CD1c-positive myeloid dendritic cell (primary cell): ENCODE results near the gene APEX2.
"Not testable (repeated sequence)": the region's sequence is repeated elsewhere in the genome, so short reads cannot be mapped to it uniquely, and the experiment has no call there.

Source experiments
- DNase-seq: peaks from one replicate; pipeline ENCODE4 v3.0.0-alpha.2; 2016; ENCODE audit errors: extremely low spot score

Gene APEX2, protein sequence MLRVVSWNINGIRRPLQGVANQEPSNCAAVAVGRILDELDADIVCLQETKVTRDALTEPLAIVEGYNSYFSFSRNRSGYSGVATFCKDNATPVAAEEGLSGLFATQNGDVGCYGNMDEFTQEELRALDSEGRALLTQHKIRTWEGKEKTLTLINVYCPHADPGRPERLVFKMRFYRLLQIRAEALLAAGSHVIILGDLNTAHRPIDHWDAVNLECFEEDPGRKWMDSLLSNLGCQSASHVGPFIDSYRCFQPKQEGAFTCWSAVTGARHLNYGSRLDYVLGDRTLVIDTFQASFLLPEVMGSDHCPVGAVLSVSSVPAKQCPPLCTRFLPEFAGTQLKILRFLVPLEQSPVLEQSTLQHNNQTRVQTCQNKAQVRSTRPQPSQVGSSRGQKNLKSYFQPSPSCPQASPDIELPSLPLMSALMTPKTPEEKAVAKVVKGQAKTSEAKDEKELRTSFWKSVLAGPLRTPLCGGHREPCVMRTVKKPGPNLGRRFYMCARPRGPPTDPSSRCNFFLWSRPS

DNA sequence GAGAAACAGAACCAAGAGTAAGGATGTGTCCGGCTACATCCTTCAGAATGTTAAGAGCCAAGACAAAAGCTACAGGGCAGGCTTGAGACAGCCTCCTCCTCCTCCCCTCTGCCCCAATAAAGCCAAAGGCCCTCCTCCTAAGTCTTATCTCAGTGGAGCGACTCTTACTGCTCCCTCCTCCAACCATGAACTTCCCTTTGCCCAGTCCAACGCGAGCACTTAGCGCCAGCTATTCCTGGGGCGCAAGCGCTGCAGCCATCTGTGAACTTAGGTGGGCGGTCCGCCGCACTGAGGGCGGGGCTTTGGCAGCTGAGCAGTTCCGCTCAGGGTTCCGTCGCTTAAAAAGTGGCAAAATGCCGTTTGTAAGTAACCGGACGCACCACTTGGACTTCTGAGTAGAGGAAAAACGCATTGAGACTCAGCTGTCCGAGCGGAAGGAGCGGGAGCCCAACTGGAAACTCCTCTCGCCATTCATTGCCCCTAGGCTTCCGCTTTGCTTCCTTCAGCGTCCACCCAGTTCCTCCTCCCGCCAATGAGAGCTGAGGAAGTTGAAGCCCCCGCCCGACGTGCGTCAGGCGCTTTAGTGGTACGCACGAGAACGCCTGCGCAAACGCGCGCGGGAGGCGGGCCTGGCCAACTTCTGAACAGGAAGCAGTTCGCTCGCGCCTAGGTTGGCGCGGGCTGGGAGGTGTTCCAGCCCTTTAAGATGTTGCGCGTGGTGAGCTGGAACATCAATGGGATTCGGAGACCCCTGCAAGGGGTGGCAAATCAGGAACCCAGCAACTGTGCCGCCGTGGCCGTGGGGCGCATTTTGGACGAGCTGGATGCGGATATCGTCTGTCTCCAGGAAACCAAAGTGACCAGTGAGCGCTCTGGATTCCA lies at the start of gene APEX2:
APEX2 (plus strand) TSS at position 647 of the 882 bp plus-strand sequence; CDS start at position 707, 60 bp downstream.
- DNase-seq: peak; percentile 95

DNA sequence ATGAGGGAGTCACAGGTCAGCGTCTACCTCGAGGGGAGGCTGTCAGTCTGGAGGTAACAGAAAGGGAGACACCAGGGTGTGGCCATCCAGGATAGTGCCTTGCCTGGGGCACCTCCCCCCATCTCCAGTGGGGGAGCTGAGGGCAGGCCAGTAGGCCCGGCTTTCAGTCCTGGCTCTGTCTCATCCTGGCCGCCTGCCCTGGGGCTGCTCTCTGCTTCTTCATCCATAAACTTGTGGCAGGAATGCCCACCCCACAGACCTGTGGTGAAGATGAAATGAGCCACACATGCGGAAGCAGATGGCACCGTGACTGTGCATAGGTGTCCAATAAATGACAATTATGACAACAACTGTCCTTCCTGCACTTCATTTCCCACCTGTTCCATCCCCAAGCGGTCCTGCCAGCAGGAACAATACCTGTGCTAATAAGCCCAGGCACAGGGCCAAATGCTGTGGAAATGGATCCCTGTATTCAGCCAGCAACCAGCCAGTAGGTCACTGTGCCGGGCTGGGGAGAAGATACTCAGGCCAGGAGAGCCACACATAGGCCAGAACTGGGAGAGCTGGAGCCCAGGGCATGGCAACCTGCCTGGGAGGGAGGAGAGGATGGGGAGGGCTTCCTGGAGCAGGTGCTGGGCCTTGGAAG lies 49.3 kb upstream of the APEX2 start:
- DNase-seq: no peak

DNA sequence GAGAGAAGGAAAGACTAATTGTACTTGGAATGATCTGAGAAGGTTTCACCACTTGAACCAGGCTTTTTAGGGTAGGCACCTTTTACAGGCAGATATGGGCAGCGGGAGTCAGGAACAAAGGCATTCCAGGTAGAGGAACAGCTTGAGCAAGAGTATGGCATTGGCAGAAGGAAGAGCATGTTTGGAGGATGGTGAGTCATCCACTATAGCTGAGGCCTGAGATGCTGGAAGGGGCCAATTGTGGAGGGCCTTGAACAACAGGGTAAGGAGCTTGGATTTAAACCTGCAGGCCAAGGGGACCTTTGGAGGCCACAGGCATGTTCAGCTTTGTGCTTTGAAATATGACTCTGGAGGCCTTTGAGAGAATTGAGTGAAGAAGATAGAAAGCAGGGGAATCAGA lies 38.4 kb upstream of the APEX2 start:
- DNase-seq: no peak

DNA sequence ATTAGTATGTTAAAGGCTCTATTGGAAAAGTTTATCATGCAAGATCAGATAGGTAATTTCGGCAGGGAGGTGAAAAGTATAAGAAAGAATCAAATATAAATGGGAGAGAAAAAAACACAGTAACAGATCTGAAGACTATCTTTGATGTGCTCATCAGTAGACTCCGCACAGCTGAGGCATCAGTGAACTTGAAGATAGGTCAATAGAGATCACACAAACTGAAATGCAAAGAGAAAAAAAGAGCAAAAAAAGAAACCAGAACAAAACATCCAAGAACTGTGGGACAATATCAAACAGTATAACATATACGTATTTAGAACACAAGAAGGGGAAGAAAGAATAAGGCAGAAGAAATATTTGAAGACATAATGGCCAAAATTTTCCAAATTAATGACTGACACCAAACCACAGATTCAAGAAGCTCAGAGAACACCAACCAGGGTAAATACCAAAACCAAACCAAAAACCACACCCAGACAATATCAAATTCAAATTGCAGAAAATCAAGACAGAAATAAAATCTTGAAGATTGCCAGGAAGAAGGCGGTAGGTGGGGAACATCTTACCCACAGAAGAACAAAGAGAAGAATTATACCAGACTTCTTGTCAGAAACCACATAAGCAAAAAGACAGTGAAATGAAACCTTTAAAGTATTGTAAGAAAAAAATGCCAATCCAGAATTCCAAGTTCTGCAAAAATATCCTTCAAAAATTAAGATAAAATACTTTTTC lies 35.2 kb upstream of the APEX2 start:
- DNase-seq: no peak

DNA sequence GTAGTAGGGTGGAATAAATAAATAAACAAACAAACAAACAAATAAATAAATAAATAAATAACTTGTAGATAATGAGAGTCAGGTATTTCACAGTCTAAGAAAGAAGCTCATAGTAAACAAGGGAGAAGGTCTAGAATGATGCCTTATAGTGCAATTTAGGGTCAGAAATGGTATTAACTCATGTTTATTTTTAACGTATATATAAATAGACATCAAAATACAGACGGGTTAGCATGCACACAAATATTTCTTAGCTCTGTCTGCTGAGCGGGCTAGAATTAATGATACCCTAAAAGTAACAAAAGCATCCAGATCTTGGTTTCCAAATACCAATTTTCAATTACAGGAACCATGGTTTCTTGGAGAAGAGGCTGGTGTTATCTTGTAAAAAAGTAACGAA lies 22.8 kb upstream of the APEX2 start:
- DNase-seq: no peak

DNA sequence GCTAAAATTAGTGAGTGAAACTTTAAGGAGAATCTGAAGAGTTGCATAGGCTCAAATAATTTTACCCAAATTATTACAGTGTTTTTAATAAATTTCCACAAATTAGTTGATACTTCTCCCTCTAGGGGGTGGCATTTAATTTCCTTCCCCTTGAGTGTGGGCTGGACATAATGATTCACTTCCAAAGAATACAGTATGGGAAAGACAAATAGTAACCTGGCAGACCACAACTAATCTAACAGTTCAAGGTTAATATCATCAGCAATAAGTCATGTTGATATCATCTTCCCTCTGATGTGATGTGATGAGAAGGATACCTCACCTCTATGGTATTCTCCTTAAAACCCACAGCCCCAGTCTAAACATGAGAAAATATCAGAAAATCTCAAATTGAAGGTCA lies 21.7 kb upstream of the APEX2 start:
- DNase-seq: no peak

DNA sequence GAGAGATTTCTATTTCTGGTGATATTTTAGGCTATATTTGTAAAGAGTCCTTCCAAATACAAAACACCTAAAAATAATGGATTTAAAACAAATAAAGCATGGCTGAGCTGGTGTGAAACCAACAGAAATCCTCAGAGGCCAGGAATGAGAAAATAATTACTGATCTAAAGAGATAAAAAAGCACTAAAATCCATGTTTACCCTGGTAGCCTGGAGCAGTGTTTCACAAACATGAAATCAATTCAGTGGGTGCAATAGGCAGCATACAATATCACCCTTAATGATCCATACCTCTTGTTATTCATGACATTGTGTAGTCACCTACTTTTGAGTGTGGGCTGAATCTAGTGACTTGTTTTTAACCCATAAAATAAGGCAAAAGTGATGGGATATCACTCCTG lies 20.7 kb upstream of the APEX2 start:
- no peak for DNase-seq

DNA sequence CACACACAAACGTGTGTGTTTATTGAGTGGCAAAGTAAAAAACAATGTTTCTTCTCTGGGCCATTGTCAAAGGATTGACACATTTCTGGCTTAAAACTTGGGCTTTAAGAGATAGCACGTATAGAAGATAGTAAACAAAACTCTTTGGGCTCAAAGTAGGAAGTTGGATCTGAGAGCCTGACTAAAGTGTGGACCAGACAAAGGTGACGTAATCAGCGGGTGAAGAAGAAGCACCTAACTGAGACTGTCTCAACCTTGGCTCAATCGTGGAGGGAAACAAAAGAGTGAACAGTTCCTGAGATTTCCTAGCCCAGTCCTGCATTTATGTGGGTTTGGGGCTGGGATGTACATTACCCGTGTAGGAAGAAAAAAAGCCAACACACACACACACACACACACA lies 19.8 kb upstream of the APEX2 start:
- peak; percentile 2 for DNase-seq

DNA sequence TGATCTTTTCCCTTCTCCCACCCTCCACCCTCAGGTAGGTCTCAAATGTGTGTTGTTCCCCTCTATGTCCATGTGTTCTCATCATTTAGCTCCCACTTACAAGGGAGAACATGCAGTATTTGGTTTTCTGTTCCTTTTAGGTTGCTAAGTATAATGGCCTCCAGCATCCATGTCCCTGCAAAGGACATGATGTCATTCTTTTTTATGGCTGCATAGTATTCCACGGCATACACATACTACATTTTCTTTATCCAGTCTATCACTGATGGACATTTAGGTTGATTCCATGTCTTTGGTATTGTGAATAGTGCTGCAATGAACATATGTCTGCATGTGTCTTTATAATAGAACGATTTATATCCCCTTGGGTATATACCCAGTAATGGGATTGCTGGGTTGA lies 16.9 kb upstream of the APEX2 start:
- DNase-seq: not testable (repeated sequence)

DNA sequence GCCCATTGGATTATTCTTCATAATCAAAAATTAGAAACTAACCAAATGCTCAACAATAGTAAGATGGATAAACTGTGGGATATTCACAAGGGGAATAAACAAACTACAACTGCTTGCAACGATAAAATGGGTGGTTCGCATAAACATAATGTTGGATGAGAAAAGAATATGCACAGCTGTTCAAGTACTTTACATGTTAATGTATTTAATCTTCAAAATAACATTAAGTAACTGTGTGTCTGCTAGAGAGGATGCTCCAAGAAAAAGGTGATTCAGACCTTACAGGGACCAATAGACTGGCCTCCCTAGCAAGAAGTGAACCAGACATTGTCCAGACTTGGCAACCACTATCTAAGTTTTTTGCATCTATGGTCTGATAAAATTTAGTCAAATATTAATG lies 8.5 kb upstream of the APEX2 start:
- DNase-seq: no peak

DNA sequence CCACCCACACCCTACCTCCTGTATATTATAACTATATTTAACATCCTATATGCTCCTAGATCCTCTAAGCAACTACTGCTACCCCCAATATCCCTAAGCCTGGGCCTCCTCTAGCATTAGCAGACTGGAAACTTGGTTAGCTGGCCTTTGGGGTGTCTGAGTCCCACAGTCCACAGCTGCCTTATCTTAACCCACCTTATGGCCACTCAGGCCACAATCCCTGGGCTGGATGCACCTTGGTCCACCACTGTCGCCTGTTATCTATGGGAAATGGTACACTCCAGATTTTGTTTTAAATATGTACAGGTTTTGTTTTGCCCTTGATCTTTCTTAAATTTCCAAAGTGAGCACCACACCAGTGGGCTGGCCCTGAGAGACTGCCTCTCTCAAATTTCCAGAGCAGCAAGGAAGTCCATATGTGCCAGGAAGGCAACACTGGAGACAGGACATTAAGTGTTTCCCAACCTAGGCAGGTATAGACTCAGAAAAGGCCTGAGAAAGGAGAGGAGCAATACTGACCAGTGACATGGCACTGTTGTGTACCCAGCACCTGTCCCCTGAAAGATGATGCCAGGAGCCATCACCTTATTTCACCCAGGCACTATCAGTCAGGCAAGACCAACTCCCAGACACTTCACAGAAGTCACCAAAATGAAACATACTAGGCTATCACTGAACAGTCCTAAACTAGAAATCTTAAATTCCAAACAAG lies 7.1 kb upstream of the APEX2 start:
- DNase-seq: no peak

DNA sequence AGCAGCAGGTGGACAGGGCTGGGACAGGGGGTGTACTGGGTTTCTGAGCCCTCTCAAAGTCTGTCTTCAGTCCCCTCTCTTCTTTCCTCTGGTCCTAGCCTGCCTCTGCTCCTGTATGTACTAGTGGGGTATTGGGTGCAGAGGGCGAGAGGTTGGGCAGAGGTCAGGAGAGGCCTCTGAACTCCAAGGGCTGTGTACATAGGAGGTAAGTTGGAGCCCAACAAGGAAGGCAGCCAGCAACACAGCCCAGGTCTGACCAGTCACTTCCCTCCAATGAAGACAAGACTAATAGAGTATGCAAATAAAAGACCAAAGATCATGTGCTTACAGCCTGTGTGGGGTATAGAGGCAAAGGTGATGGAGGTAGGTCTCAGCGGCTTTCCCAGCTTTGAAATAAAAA lies 6.1 kb upstream of the APEX2 start, which contains the start of gene PFKFB1:
PFKFB1 (minus strand) TSS at position 90 of the 400 bp plus-strand sequence. CDS start 181 bp downstream, outside the sequence.
- no peak for DNase-seq

DNA sequence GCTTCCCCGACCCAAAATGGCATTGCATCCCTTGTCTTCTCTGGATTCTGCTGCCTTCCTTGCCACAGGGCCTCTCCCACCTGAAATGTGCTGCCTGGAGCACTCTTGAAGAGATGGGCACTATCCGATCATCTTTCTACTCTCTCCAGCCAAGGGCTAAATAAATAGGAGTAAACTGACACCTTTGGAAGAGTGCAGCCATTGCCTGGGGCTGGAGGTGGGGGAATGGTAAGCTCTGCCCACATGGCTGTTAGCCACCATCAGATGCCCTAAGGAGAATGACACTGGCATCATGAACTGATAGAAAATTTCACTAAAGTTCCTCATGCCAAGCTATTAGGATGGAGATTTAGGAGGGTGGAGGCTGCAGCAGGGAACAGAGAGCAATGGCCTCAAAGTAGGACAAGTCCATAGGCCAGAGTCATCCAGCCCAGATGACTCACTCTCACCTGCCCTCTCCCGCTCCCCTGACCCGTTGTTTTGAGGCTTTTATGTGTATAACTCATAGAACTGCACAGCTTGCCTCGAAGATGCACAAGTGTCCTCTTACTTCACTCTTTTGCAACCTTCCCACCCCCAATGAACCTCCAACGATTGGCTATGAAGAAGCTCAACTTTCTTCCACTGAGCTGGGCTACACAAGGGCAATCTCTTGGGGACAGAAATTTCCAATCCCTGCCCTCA lies 5.4 kb upstream of the APEX2 start:
- DNase-seq: peak; percentile 79

DNA sequence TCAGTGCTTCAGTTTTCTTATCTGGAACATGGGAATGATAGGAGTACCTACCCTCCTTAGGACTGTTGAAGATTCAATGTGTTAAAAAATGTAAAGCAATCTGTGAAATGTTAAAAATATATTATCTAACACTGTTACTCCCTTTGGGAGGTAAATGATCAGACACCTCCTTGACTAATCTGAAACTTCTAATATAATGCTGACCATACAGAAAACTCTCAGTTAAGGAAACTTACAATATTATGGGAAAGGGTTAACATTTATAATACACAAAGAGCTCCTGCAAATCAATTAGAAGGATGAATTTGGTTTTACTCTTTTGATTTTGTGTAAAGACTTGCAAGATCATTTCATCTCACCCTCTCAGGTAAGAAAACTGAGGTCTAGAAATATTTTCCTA lies 4.5 kb upstream of the APEX2 start:
- DNase-seq: no peak

DNA sequence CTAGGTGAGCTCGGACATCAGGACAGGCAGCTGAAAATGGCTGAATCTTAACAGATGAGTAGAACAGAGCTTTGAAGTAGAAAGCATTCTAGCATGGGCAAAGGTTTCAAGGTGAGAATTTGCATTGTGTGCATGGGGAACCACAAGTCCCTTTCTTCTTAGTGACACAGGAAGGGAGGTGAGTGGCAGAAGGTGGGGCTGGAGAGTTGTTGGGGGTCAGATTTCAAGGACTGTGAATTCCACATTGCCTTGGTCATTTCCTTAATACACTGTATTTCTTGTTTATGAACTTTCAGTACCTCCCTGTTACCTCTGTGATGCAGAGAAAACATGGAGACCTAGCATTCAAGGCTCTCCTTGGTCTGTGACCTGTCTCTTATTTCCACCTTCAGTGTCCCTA lies 4.1 kb downstream of the APEX2 start:
- no peak for DNase-seq

DNA sequence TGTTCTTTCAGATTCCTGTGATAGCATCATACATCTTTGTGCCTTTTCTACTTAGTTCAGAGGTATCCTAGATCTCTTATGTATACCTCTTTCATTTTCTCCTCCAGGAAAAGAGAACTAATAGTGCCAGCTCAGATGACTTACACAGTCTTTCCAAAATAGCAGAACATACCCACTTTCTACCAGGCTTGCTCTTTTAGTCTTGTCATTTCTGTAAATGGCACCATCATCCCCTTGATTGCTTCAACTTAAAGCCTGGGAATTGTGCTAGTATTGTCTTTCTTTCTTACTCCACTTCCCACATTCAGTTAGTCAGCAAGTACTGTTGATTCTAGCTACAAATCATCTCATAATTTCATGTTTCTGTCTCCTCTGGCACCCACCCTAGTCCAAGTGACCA lies 5.1 kb downstream of the APEX2 start:
- peak; percentile 47 for DNase-seq

DNA sequence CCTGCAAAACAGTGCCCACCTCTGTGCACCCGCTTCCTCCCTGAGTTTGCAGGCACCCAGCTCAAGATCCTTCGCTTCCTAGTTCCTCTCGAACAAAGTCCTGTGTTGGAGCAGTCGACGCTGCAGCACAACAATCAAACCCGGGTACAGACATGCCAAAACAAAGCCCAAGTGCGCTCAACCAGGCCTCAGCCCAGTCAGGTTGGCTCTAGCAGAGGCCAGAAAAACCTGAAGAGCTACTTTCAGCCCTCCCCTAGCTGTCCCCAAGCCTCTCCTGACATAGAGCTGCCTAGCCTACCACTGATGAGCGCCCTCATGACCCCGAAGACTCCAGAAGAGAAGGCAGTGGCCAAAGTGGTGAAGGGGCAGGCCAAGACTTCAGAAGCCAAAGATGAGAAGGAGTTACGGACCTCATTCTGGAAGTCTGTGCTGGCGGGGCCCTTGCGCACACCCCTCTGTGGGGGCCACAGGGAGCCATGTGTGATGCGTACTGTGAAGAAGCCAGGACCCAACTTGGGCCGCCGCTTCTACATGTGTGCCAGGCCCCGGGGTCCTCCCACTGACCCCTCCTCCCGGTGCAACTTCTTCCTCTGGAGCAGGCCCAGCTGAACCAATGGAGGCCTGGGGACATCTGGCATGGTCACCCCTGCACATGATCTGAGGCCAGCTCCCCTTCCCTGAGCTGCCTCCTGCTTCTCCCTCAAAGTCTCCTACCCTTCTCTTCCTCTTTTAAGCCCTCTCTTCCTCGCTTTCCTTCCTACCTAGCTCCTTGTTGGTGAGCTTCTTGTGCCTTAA lies 6.9 kb downstream of the APEX2 start:
- DNase-seq: no peak

DNA sequence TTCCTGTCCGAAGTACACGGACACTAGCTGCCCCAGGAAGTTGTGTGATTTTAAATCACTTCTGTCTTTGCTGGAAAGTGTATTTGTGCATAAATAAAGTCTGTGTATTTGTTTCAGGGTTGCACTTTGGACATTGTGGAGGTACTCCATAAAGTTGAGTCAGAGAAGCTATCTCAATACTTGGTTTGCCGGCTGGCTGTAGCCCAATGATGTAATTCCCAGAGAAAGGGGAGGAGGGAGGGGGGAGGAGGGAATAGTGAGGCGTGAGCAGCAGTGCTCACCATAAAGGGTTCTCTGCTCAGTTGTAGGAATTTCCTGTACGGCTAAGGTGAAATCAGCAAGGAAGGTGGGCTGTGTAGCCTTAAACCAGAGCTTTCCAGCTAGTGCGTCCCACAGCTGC lies 7.5 kb downstream of the APEX2 start:
- no peak for DNase-seq
